Right ventricle myocardium superior (tissue), 1 donor: ENCODE results near the gene FRMD6. TPM values are rescaled to one million over a fixed set of nuclear protein-coding genes. Genes with fewer than 3 reads are reported as not detected.

Source experiments
- ATAC-seq: fragments of 200-7000 bp; cut with Tn5 transposase; one replicate; pipeline ENCODE4 v1.9.1; 2020; ENCODE audit warnings: mild to moderate bottlenecking; ENCODE audit not compliant: poor library complexity
- DNase-seq: peaks from one replicate; pipeline ENCODE4 v3.0.0-alpha.2; 2020
- intact Hi-C: fragments of 100-400 bp; cut with DNase I; formaldehyde crosslinking; loops from one replicate; pipeline ENCODE4 v1.11.2; 2022
- total RNA-seq: library from RNA; stranded (reverse); fragmentation: NEBNext Ultra II Directional; extraction: Animal tissue kit (Norgen Biotek cat#: 25700); gene quantifications from one replicate; pipeline ENCODE4 v1.2.1, GENCODE V29; 2021
- donor health status: DM: no; HTN: yes; CAD: no; lungs with severe emphysema.

The FRMD6 gene
- total RNA-seq, 1 donor from 2014 or later, result 7.4 TPM

GRCh38 chr14:51701951-51702350 is 50.2 kb downstream of the FRMD6 start:
- intact Hi-C loops, result no loop called here
- ATAC-seq (no peak), DNase-seq (no peak)

- ATAC-seq (no peak), DNase-seq (no peak)
- intact Hi-C loops, result no loop called here
Observed at GRCh38 chr14:51703787-51704186, 52.1 kb downstream of the FRMD6 start.

- intact Hi-C loops, result no loop called here
- DNase-seq, result no peak
- no peak for ATAC-seq
Observed at GRCh38 chr14:51704545-51704944, 52.8 kb downstream of the FRMD6 start.

GRCh38 chr14:51707327-51707726 is 55.6 kb downstream of the FRMD6 start:
- intact Hi-C loops, result no loop called here
- no peak for ATAC-seq
- DNase-seq, result no peak

- no peak for ATAC-seq
Observed at GRCh38 chr14:51711505-51711904, 59.8 kb downstream of the FRMD6 start.

GRCh38 chr14:51715250-51715649 is 63.5 kb downstream of the FRMD6 start:
- DNase-seq, result no peak
- intact Hi-C loops, result no loop called here
- no peak for ATAC-seq

More at GRCh38 chr14:51711505-51711904, 59.8 kb downstream of the FRMD6 start:
- intact Hi-C loops, result no loop called here
- DNase-seq, result no peak

- intact Hi-C loops, result no loop called here
- no peak for ATAC-seq
- DNase-seq, result no peak
Observed at GRCh38 chr14:51715742-51716141, 64.0 kb downstream of the FRMD6 start.

GRCh38 chr14:51716610-51717009 is 64.9 kb downstream of the FRMD6 start:
- intact Hi-C loops, result no loop called here
- no peak for DNase-seq
- no peak for ATAC-seq

- ATAC-seq (no peak), DNase-seq (no peak)
- intact Hi-C loops, result no loop called here
Observed at GRCh38 chr14:51717766-51718165, 66.1 kb downstream of the FRMD6 start.

- intact Hi-C loops, result no loop called here
- ATAC-seq (no peak), DNase-seq (no peak)
Observed at GRCh38 chr14:51719955-51720354, 68.2 kb downstream of the FRMD6 start.

- ATAC-seq (no peak), DNase-seq (no peak)
- intact Hi-C loops, result no loop called here
Observed at GRCh38 chr14:51723990-51724389, 72.3 kb downstream of the FRMD6 start.

- ATAC-seq (no peak), DNase-seq (no peak)
- intact Hi-C loops, result no loop called here
Observed at GRCh38 chr14:51724650-51725049, 72.9 kb downstream of the FRMD6 start.

- DNase-seq (no peak), ATAC-seq (no peak)
- intact Hi-C loops, result no loop called here
Observed at GRCh38 chr14:51725061-51725460, 73.4 kb downstream of the FRMD6 start.

- no peak for DNase-seq
- intact Hi-C loops, result no loop called here
- ATAC-seq, result no peak
Observed at GRCh38 chr14:51726166-51726899, 74.6 kb downstream of the FRMD6 start.

GRCh38 chr14:51727526-51727925 is 75.8 kb downstream of the FRMD6 start:
- DNase-seq (no peak), ATAC-seq (no peak)
- intact Hi-C loops, result no loop called here

- no peak for ATAC-seq
- intact Hi-C loops, result no loop called here
- DNase-seq, result no peak
Observed at GRCh38 chr14:51730098-51730497, 78.4 kb downstream of the FRMD6 start.

GRCh38 chr14:51730684-51731083 is 79.0 kb downstream of the FRMD6 start:
- DNase-seq, result no peak
- no peak for ATAC-seq
- intact Hi-C loops, result no loop called here

- ATAC-seq, result no peak
- DNase-seq, result no peak
- intact Hi-C loops, result no loop called here
Observed at GRCh38 chr14:51732494-51733112, 80.9 kb downstream of the FRMD6 start.

GRCh38 chr14:51733147-51733546 is 81.4 kb downstream of the FRMD6 start:
- intact Hi-C loops, result no loop called here
- ATAC-seq, result no peak
- no peak for DNase-seq

GRCh38 chr14:51735851-51736250 is 84.1 kb downstream of the FRMD6 start:
- DNase-seq, result no peak
- no peak for ATAC-seq
- intact Hi-C loops, result no loop called here

GRCh38 chr14:51738754-51739153 is 87.0 kb downstream of the FRMD6 start:
- intact Hi-C loops, result no loop called here
- ATAC-seq (no peak), DNase-seq (no peak)
